ENCODE data around the gene ITIH4. TPM values are rescaled to one million over a fixed set of nuclear protein-coding genes. Genes with fewer than 3 reads are reported as not detected.

Gene ITIH4
- total RNA-seq, 1 donor from 2014 or later: 8.0 TPM

GRCh38 chr3:52816654-52817053, 13.8 kb downstream of the ITIH4 start:
- no peak for TF ChIP-seq CTCF (IDR thresholded peaks at IDR 0.05; ENCODE audit: partially characterized antibody, unreplicated experiment)

GRCh38 chr3:52816199-52816598, 14.3 kb downstream of the ITIH4 start:
- no peak for DNase-seq
- H3K27me3 Mint-ChIP-seq (ENCODE audit: unreplicated experiment): no peaks in the 10 kb centered on the region
- H3K9me3 Mint-ChIP-seq (ENCODE audit: unreplicated experiment): peaks cover 5% of the 10 kb centered on the region
- TF ChIP-seq CTCF (IDR thresholded peaks at IDR 0.05; ENCODE audit: partially characterized antibody, unreplicated experiment): no peak
- no peak overlapping the region for H3K4me3 Mint-ChIP-seq (ENCODE audit: unreplicated experiment)
- H3K36me3 Mint-ChIP-seq (ENCODE audit: unreplicated experiment): no peaks in the 10 kb centered on the region
- H3K4me1 Mint-ChIP-seq (ENCODE audit: low read depth, unreplicated experiment): peaks cover 9% of the 10 kb centered on the region
- H3K27ac Mint-ChIP-seq (ENCODE audit: unreplicated experiment): no peak overlapping the region

More at GRCh38 chr3:52816654-52817053, 13.8 kb downstream of the ITIH4 start:
- no peak overlapping the region for H3K4me3 Mint-ChIP-seq (ENCODE audit: unreplicated experiment)
- H3K9me3 Mint-ChIP-seq (ENCODE audit: unreplicated experiment): peaks cover 4% of the 10 kb centered on the region
- H3K4me1 Mint-ChIP-seq (ENCODE audit: low read depth, unreplicated experiment): peaks cover 9% of the 10 kb centered on the region
- no peaks in the 10 kb centered on the region for H3K36me3 Mint-ChIP-seq (ENCODE audit: unreplicated experiment)
- no peaks in the 10 kb centered on the region for H3K27me3 Mint-ChIP-seq (ENCODE audit: unreplicated experiment)
- DNase-seq: no peak
- no peak overlapping the region for H3K27ac Mint-ChIP-seq (ENCODE audit: unreplicated experiment)

GRCh38 chr3:52813810-52814209, 16.7 kb downstream of the ITIH4 start:
- peaks cover 5% of the 10 kb centered on the region for H3K9me3 Mint-ChIP-seq (ENCODE audit: unreplicated experiment)
- DNase-seq: no peak
- no peaks in the 10 kb centered on the region for H3K36me3 Mint-ChIP-seq (ENCODE audit: unreplicated experiment)
- H3K27ac Mint-ChIP-seq (ENCODE audit: unreplicated experiment): no peak overlapping the region
- TF ChIP-seq CTCF (IDR thresholded peaks at IDR 0.05; ENCODE audit: partially characterized antibody, unreplicated experiment): no peak
- no peak overlapping the region for H3K4me3 Mint-ChIP-seq (ENCODE audit: unreplicated experiment)
- H3K4me1 Mint-ChIP-seq (ENCODE audit: low read depth, unreplicated experiment): no peaks in the 10 kb centered on the region
- H3K27me3 Mint-ChIP-seq (ENCODE audit: unreplicated experiment): no peaks in the 10 kb centered on the region

GRCh38 chr3:52811452-52812011, 18.9 kb downstream of the ITIH4 start:
- no peak for TF ChIP-seq CTCF (IDR thresholded peaks at IDR 0.05; ENCODE audit: partially characterized antibody, unreplicated experiment)
- no peaks in the 10 kb centered on the region for H3K36me3 Mint-ChIP-seq (ENCODE audit: unreplicated experiment)
- H3K27me3 Mint-ChIP-seq (ENCODE audit: unreplicated experiment): no peaks in the 10 kb centered on the region
- H3K9me3 Mint-ChIP-seq (ENCODE audit: unreplicated experiment): peaks cover 1% of the 10 kb centered on the region
- H3K4me3 Mint-ChIP-seq (ENCODE audit: unreplicated experiment): no peak overlapping the region
- no peak for DNase-seq
- no peaks in the 10 kb centered on the region for H3K4me1 Mint-ChIP-seq (ENCODE audit: low read depth, unreplicated experiment)
- H3K27ac Mint-ChIP-seq (ENCODE audit: unreplicated experiment): no peak overlapping the region

GRCh38 chr3:52810923-52811322, 19.5 kb downstream of the ITIH4 start:
- Mint-ChIP-seq H3K4me3 (ENCODE audit: unreplicated experiment) (no peak overlapping the region), H3K9me3 (ENCODE audit: unreplicated experiment) (peaks cover 1% of the 10 kb centered on the region), H3K27ac (ENCODE audit: unreplicated experiment) (no peak overlapping the region), H3K27me3 (ENCODE audit: unreplicated experiment) (no peaks in the 10 kb centered on the region), H3K4me1 (ENCODE audit: low read depth, unreplicated experiment) (no peaks in the 10 kb centered on the region), H3K36me3 (ENCODE audit: unreplicated experiment) (no peaks in the 10 kb centered on the region)
- no peak for TF ChIP-seq CTCF (IDR thresholded peaks at IDR 0.05; ENCODE audit: partially characterized antibody, unreplicated experiment)
- DNase-seq: no peak

All from glutamatergic neuron (in vitro differentiated cells).